Activated CD8-positive, alpha-beta memory T cell treated with anti-CD3 and anti-CD28 coated beads for 36 hours (primary cell): ENCODE data around the gene FOXC2. TPM values are rescaled to one million over a fixed set of nuclear protein-coding genes. Genes with fewer than 3 reads are reported as not detected.

ENCODE experiments used
- CTCF ChIA-PET: fragments of 350-600 bp; sonication (Branson Sonifier 250); formaldehyde crosslinking; loops from one replicate; lab custom pipeline; 2021; ENCODE audit warnings: antibody characterized with exemption; lab: Charles Lee
- POLR2A ChIA-PET: fragments of 350-600 bp; sonication (Branson Sonifier 250); formaldehyde crosslinking; loops from one replicate; lab custom pipeline; 2021; ENCODE audit warnings: antibody characterized with exemption; lab: Charles Lee
- total RNA-seq, 2 experiments: library from RNA; stranded (reverse); gene quantifications; one replicate each; pipeline ENCODE4 v1.2.3, GENCODE V29; 2021

Gene FOXC2
- total RNA-seq: not detected

DNA sequence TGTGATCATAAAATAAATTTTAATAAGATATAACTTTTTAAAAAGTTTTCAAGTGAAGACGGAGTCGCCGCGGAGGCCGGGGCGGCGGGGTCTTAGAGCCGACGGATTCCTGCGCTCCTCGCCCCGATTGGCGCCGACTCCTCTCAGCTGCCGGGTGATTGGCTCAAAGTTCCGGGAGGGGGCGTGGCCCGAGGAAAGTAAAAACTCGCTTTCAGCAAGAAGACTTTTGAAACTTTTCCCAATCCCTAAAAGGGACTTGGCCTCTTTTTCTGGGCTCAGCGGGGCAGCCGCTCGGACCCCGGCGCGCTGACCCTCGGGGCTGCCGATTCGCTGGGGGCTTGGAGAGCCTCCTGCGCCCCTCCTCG lies at the start of gene FOXC2:
Gene FOXC2 (plus strand): TSS at position 229 of the 365 bp plus-strand sequence. CDS start 507 bp downstream, outside the sequence.
- CTCF ChIA-PET: no interaction called here
- POLR2A ChIA-PET: no interaction called here

GRCh38 chr16:86517033-86517432 lies 49.6 kb upstream of the FOXC2 start:
- CTCF ChIA-PET: interaction anchor here (0.5 to 0.7 kb wide), 2 partner anchors 47 to 452 kb away, joined by 3 to 4 read pairs; no protein-coding TSS in a partner anchor
- POLR2A ChIA-PET: no interaction called here

DNA sequence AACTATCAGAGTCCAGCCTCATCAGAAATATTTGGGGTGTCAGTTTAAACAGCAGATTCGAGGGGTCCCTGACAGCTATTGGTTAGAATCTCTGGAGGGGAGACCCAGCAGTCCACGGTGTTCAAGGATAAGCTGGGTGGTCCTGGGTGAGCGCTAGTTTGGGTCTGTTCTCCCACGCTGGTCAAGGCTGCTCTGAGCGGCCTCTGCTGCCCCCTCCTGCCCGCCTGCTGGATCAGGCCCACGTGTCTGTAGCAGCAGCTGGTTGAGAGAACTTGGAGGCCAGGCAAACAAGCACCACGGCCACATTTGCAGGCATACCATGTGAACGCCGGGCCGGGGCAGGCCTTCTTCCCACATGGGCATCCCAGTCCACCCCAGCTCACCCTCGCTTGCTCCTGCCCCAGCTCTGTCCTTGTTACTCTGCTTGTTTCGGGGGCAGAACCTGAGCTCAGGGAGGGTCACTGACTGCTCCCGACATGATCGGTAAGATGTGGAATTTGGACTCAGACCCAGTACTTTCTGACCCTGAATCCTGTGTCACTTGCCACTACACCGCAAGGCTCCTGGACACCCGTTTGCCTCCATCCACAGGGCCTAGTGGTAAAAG lies 48.9 kb upstream of the FOXC2 start:
- CTCF ChIA-PET: interaction anchor here (0.5 to 0.9 kb wide), 4 partner anchors 19 to 452 kb away, joined by 3 to 4 read pairs (median 3); no protein-coding TSS in a partner anchor
- POLR2A ChIA-PET: no interaction called here

- ChIA-PET POLR2A (no interaction called here), CTCF (interaction anchor here (1.0 to 1.3 kb wide), 3 partner anchors 182 to 475 kb away, joined by 3 to 5 read pairs (median 5); no protein-coding TSS in a partner anchor)
These were observed 47.5 kb upstream of the FOXC2 start for GRCh38 chr16:86519007-86519648.

DNA sequence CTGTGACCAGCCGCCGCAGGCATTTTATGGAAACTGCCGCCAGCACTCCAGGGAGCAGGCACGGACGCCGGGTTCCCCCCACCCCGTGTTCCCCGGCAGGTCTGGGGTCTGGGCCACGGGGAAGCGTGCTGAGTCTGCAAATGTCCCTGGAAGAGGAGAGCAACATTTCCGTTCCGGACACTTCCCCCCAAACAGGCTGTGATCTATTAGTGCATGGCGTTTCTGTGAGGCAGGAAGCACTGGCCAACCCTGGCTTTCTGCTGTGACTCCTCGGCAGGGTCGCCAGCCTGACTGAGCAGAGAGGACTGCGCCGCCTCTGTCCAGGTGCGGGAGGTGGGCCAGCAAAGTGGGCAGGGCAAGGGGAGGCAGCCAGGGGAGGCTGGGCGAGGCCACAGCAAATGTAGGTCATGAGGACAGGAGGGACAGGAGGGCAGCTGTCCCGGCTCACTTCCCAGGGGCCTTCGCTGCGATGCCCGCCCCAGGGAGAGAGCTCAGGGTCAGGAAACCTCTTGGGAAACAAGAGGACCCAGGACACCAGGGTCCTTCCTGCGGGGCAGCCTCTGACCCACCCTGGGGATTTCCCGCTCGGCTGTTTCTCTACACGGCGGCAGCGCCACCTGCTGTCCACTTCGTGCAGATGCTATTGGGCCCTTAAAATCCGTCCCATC lies 46.8 kb upstream of the FOXC2 start:
- ChIA-PET CTCF (interaction anchor here (0.6 to 1.3 kb wide), 5 partner anchors 50 to 828 kb away, joined by 3 to 5 read pairs (median 5); no protein-coding TSS in a partner anchor), POLR2A (no interaction called here)

DNA sequence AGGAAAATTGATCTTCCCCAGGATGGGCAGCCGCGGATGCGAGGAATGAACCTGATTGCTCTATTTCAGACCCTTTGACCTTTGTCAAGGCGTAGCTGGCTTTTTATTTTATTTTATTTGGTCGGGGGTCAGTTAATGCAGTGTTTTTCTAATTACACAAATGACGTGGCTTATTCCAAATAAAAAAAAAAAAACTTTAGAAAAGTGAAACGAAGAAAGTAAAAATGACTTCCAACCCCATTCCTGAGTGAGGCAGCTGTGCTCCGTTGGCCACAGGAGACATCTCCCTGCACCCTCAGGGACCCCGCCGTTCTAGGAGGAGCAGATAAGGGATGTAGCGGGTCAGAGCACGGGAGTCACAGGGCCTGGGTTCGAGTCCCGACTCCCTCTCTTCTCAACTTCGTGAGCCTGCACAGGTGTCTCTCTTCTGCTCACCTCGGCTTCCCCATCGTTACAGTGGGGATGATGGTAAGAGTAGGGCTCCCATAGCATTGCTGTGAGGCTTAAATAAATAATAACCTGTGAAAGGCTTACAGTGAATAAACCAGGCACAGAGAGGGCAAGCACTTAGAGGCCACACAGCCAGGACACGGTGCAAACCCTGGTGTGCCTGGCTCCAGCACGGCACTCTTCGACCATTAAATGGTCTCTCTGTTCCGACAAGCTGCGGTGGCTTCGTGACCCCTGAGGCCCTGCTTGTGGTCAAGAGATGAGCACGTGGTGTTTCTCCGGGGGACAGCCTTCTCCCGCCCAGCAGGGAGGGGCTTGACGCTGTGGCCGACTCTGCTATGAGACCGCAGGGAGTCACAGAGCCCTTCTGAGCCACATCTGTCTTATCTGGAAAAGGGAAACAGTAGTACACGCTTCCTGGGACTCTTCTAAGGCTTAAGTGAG lies 46.1 kb upstream of the FOXC2 start:
- POLR2A ChIA-PET: no interaction called here
- CTCF ChIA-PET: interaction anchor here (0.6 to 1.3 kb wide), 6 partner anchors 49 to 827 kb away, joined by 3 to 5 read pairs (median 4); no protein-coding TSS in a partner anchor

DNA sequence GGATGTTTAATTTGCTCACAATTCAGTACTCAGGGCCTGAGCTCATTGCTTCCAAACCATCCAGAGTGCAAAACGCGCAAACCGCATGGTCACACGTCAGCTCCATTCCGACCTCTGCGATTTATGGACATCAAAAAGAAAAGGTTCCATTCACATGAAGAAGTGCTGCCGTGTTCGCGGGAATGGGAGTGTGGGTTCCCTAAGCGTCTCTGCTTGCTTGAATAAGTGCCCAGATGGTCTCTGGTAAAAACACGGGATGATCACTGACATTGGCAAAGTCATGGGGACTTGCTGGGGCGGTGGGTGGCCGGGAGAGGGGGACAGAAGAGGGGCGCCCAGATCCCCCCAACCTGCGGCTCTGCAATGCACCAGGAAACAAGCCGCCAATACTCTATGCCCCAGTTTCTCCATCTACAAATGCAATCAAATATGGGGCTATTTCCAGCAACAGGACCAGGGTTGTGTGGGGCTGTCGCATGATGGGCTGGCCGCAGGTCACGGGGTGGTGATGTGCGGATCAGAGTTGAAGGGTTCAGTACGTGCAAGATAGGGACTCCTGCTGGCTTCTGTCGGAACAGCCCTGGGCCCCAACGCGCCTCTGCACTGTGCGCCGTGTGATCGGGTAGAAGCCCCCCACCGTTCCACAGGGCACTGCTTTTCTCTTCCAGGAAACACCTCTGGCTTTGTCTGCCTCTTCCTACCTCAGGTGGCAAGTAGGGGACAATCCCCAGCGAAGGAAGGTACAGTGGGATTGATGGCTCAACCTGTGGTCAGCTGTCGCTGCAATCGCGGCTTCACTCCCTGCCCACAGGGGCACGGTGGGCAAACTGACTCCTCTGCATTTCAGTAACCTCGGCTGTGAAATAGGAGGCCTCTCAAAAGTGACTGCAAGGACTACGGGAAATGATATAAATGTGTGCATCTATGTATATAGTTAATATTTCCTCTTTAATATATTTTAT lies 45.1 kb upstream of the FOXC2 start:
- ChIA-PET POLR2A (no interaction called here), CTCF (interaction anchor here (0.7 to 1.3 kb wide), 2 partner anchors 48 to 449 kb away, joined by 3 to 4 read pairs; no protein-coding TSS in a partner anchor)

DNA sequence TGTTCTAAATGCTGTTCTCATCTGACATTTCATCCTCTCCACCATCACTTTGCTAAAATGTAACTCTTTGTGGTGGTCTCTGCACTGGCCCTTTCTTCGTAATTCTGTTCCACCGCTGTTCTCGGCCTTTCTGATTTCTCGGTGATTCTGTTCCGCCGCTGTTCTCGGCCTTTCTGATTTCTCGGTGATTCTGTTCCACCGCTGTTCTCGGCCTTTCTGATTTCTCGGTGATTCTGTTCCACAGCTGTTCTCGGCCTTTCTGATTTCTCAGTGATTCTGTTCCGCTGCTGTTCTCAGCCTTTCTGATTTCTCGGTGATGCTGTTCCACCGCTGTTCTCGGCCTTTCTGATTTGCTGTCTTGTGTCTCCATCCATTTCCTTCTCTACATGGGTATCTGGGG lies 44.0 kb upstream of the FOXC2 start:
- CTCF ChIA-PET: no interaction called here
- POLR2A ChIA-PET: no interaction called here

GRCh38 chr16:86523166-86523740 lies 43.4 kb upstream of the FOXC2 start:
- ChIA-PET CTCF (no interaction called here), POLR2A (no interaction called here)

DNA sequence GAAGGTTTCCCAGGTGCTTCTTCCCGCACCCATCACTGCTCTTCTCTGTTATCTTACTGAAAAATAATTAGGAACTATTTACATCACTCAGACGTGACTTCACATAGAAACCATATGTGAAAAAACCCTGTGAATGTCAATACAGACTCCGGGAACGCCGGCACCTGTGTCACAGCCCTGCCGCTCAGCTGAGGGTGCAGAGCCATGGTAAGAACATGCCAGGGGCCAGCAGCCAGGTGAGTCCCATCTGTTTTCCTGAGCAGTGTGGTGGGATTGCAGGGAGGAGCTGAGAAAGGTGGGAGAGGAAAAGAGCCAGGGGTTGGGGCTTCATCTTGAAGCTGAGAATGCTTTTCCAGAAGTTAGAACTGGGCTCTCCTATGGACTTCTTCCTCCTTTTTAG lies 42.6 kb upstream of the FOXC2 start:
- ChIA-PET CTCF (no interaction called here), POLR2A (no interaction called here)

DNA sequence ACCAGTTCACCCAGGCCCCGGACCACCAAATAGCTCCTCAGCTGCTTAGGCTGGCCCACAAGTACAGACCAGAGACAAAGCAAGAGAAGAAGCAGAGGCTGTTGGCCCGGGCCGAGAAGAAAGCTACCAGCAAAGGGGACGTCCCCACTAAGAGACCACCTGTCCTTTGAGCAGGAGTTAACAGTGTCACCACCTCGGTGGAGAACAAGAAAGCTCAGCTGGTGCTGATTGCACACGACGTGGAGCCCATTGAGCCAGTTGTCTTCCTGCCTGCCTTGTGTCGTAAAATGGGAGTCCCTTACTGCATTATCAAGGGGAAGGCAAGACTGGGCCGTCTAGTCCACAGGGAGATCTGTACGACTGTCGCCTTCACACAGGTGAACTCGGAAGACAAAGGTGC lies 40.9 kb upstream of the FOXC2 start:
- CTCF ChIA-PET: no interaction called here
- POLR2A ChIA-PET: no interaction called here

DNA sequence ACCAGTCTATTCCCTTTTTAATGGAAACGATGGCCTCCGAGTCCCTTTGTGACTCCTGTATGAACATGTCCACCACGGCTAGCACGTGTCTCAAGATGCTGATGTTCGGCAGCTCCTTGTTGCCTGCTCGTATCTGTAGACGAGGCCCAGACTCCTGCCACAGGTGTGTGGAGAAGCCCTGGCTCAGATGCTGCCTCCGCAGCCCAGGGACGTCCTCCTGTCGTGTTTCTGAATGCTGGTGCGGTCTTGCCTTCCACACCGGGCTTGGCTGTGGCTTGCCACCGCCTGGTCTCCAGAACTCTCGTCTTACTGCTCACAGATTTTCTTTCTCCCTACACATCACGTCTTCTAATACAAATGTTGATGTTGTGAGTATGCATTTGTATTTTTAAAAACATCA lies 39.3 kb upstream of the FOXC2 start:
- ChIA-PET POLR2A (no interaction called here), CTCF (no interaction called here)

GRCh38 chr16:86528061-86528929 lies 38.3 kb upstream of the FOXC2 start:
- CTCF ChIA-PET: no interaction called here

GRCh38 chr16:86529160-86529559 lies 37.5 kb upstream of the FOXC2 start:
- ChIA-PET CTCF (no interaction called here), POLR2A (no interaction called here)

More at GRCh38 chr16:86528061-86528929, 38.3 kb upstream of the FOXC2 start:
- POLR2A ChIA-PET: no interaction called here

DNA sequence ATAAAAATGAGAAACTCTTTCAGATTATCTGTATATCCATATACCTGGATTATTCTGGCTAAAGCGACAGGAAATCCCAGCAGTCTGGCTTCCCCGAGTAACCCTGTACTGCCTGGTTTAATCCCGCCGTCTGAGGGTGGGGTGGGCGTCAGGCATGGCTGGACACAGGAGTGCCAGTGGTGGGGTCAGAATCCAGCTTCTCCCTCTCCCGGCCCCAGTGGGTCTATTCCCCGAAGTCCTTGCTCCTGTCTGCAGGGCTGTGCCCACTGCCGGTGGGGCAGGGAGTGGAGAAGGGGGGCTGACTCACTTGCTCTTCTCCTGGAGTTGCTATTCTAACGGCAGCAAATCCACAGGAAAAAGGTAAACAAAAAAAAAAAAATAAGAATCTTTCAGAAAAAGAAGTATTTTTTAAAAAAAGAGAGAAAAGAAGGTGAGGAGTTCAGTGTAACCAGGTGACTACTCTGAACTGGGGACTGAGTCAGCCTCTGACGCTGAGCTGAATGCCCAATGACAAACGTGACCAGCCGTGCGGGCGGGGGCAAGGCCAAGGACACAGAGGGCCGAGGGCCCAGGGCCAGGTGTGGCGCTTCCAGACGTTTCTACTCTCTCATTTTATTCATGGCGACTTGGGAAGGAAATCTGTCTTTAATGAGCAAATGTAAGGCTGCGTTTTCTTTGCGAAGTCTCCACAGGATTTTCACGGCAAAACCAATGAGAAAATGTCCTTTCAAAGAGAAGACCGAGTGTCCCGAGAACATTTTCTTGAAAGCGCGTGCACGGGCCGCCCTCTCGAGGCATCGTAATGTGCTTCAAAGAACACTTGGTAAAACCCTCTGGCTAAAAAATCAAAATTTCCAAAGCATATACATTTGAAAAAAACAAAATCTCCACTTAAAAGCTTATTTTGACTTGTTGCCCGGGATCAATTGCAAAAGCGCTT lies 36.1 kb upstream of the FOXC2 start:
- CTCF ChIA-PET: interaction anchor here (0.6 kb wide), 1 partner anchor 347 kb away, joined by 3 read pairs; no protein-coding TSS in a partner anchor
- POLR2A ChIA-PET: interaction anchor here (0.6 kb wide), 1 partner anchor 554 kb away, joined by 4 read pairs; no protein-coding TSS in a partner anchor

GRCh38 chr16:86531191-86531545 lies 35.5 kb upstream of the FOXC2 start:
- ChIA-PET POLR2A (no interaction called here), CTCF (interaction anchor here (0.6 kb wide), 1 partner anchor 348 kb away, joined by 3 read pairs; no protein-coding TSS in a partner anchor)
